Measurements from ENCODE around the gene PSENEN. TPM values are rescaled to one million over a fixed set of nuclear protein-coding genes. Genes with fewer than 3 reads are reported as not detected.

Gene PSENEN
- total RNA-seq, 1 donor from 2014 or later, result 63.7 TPM

DNA sequence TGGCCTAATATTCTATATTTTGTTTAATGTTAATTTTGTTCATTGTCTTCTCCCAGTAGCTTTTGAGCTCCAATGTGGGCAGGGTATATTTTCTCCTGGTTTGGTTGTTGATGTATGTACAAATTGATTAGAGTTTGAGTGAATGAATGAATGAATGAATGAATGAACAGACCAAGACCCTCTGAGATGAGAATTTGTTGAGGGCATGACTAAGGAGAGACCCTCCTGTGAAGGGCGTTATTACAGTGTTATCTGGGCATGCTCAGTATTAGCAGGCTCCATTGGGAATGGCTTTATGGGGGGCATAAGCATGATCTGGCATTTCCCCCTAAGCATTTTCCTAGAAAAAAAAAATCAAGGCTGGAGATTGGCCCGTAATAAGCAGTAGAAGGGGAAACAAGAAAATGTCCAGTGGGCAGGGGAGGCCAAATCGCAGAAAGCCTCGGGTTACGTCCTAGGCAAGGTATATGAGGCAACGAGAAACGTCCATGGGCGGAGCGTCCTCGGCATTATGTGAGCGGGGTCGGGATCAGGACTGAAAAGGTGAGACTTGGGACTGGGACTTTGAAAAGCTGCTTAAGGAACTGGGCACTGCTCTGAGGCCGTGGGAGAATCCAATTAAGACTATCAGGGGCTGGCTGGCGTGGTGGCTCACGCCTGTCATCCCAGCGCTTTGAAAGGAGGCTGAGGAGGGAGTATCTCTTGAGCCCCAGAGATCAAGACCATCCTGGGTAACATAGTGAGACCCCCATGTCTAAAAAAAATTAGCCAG is 29.0 kb downstream of the PSENEN start:
- peak overlapping the region; percentile 62 for H3K4me3 ChIP-seq (ENCODE audit: low read depth, low read length)
- TF ChIP-seq, protein P1, sequence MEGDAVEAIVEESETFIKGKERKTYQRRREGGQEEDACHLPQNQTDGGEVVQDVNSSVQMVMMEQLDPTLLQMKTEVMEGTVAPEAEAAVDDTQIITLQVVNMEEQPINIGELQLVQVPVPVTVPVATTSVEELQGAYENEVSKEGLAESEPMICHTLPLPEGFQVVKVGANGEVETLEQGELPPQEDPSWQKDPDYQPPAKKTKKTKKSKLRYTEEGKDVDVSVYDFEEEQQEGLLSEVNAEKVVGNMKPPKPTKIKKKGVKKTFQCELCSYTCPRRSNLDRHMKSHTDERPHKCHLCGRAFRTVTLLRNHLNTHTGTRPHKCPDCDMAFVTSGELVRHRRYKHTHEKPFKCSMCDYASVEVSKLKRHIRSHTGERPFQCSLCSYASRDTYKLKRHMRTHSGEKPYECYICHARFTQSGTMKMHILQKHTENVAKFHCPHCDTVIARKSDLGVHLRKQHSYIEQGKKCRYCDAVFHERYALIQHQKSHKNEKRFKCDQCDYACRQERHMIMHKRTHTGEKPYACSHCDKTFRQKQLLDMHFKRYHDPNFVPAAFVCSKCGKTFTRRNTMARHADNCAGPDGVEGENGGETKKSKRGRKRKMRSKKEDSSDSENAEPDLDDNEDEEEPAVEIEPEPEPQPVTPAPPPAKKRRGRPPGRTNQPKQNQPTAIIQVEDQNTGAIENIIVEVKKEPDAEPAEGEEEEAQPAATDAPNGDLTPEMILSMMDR (conservative IDR thresholded peaks at IDR 0.05; ENCODE audit: low read depth, low read length), result no peak
- DNase-seq (ENCODE audit: low read depth), result no peak

DNA sequence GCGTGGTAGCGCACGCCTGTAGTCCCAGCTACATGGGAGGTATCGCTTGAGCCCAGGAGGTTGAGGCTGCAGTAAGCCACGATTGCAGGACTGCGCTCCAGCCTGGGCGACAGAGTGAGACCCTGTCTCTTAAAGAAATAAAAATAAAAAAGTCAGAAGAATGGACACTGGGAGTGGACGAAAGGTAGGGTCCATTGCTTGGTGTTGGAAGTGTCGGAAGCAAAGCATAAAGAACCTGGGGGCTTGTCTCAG is 29.5 kb downstream of the PSENEN start:
- TF ChIP-seq, protein P1 (conservative IDR thresholded peaks at IDR 0.05; ENCODE audit: low read depth, low read length), result no peak
- no peak for DNase-seq (ENCODE audit: low read depth)
- peak overlapping the region; percentile 62 for H3K4me3 ChIP-seq (ENCODE audit: low read depth, low read length)

DNA sequence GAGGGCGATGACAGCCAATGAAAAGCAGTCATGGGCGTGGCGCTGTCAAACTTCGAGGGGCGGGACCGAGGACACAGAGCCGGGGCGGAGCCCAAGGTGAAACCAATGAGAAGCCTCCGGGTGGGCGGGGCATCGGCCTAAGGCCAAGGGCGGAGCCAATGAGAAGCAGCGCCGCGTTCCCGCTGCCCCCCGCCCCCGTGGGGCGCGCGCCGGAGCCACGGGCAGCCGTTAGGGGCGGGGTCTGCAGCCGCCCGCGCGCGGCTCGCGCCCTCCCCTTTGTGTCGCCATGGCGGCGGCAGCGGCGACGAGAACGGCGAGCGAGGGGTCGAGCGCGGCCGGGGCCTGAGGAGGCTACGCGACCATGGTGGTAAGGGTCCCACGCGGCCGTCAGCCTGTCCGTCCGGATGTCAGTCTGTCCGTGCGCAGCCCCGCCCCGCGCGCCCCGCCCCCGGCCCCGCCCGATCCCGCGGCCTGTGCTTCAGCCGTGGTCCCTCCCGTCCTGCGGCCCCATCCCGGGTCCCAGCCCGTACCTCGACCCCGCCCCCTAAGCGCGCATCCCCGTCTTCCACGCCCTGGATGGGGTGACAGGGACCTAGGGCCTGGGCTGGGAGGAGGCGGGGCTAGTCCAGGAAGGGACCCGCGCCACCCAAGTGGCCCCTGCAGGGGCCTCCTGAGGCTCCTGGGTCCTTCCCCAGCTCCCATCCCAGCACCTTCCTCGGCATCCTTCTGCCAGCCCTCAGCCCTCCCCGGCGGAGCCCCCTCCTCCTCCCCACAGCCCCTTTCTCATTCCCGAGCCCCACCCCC is 30.0 kb downstream of the PSENEN start, which contains the start of gene ARHGAP33:
ARHGAP33 (plus strand) TSS at position 267 of the 804 bp plus-strand sequence; CDS start at position 362, 95 bp downstream.
- TF ChIP-seq, protein P1 (conservative IDR thresholded peaks at IDR 0.05; ENCODE audit: low read depth, low read length), result no peak
- DNase-seq (ENCODE audit: low read depth), result no peak
- peak within 1 kb of the TSS; percentile 62 for H3K4me3 ChIP-seq (ENCODE audit: low read depth, low read length)

DNA sequence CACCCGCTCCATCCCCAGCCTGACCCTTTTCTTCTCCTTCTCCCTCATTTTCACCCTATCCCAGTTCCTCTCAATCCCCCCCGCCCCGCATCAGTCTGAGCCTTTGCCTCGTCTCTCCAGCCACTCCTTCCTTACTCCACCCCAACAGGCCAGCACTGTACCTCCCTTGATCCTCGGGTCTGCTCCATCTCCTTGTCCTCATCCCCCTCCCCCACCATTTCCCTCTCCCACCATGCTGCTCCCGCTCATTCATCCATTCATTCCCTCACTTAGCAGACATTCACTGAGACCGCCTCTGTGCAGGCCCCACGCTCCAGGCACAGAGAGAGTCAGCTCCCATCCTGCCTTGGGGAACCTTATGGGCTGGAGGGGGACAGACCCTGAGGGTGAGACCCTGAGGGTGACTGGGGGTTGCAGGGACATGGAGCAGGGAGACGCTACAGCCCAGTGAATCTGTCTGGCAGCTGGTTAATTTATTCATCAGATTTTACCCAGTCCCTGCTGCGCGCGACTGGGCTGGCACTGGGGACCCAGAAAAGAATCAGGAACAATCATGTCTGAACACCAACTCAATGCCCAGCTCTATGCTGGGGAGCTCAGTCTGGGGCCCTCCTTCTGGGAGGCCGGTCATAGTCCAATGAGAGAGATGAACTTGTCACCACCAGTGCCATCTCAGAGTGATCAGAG is 30.8 kb downstream of the PSENEN start:
- peak overlapping the region; percentile 62 for H3K4me3 ChIP-seq (ENCODE audit: low read depth, low read length)
- TF ChIP-seq, protein P1 (conservative IDR thresholded peaks at IDR 0.05; ENCODE audit: low read depth, low read length), result no peak
- DNase-seq (ENCODE audit: low read depth), result no peak

DNA sequence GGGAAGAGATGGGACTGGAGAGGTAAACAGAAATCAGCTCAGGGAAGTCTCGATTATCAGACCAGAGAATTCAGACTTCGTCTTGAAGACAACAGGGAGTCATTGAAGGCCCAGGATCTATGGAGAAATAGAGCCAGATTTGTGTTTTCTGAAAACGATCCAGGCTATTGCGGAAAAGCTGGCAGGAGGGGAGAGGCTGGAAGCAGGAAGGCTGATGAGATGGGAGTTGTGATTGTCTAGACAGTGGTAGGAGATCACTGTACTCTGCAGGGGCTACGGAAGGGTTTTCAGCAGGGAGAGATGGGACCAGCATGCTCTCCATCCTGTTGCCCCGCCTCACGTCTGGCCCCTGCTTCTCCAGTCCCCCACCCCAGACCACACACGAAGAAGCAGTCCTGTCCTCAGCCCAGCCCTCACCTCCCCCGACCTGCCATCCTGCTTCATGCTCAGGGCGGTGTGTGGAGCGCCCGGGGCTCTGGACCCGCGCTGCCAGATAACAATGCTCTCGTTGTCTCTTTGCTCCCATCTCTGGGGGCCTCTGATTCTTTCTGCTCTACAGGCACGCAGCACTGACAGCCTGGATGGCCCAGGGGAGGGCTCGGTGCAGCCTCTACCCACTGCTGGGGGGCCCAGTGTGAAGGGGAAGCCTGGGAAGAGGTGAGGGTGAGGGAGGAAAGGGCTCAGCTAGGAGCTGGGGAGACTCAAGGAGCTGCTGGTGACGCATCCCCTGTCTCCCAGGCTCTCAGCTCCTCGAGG is 31.8 kb downstream of the PSENEN start:
- H3K4me3 ChIP-seq (ENCODE audit: low read depth, low read length), result no peak overlapping the region
- DNase-seq (ENCODE audit: low read depth), result no peak
- TF ChIP-seq, protein P1 (conservative IDR thresholded peaks at IDR 0.05; ENCODE audit: low read depth, low read length), result no peak

DNA sequence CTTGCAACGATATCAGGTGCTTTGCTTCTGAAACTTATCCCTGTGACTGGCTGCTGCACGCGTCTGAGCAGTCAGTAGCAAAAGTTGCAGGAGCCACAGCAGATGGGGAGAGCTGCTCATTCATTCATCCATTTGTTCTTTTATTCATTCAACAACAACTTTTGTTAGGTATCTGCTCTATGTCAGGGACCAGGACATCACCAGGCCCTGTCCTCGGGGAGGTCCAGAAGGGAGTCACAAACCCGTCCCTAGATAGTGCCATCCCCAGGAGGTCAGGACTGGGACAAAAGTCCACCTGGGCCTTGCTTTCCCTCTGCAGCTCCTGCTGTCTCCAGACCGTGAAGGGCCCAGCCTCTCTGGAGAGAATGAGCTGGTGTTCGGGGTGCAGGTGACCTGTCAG is 32.5 kb downstream of the PSENEN start:
- H3K4me3 ChIP-seq (ENCODE audit: low read depth, low read length), result no peak overlapping the region
- no peak for DNase-seq (ENCODE audit: low read depth)
- TF ChIP-seq, protein P1 (conservative IDR thresholded peaks at IDR 0.05; ENCODE audit: low read depth, low read length), result no peak

All from epithelial cell of proximal tubule (primary cell).